Omental fat pad (tissue), 4 donors: ENCODE results near the gene PDILT. TPM values are rescaled to one million over a fixed set of nuclear protein-coding genes. Genes with fewer than 3 reads are reported as not detected.

Source experiments
- ATAC-seq: fragments of 150-250 bp; one replicate; pipeline ENCODE4 v1.9.1; 2016; ENCODE audit warnings: mild to moderate bottlenecking, moderate library complexity; ENCODE audit not compliant: low FRiP score
- DNase-seq: peaks from one replicate; pipeline ENCODE4 v3.0.0-alpha.2; 2019; ENCODE audit warnings: low spot score
- total RNA-seq, 4 donors: library from RNA; depleted of rRNA; stranded (reverse); fragments of >200 nt; gene quantifications; one replicate each; pipeline ENCODE4 v1.1.0, GENCODE V29; 2016
- TF ChIP-seq, protein P1 (sequence below), 3 donors: fragments of 450-650 bp; IDR thresholded peaks; one replicate each; pipeline ENCODE4 v1.5.1; 2016 to 2017; ENCODE audit warnings: antibody characterized with exemption in 3 of 3, mild to moderate bottlenecking in 3 of 3, moderate library complexity in 2 of 3

The PDILT gene
- total RNA-seq, 4 donors from 2014 or later, result not detected

DNA sequence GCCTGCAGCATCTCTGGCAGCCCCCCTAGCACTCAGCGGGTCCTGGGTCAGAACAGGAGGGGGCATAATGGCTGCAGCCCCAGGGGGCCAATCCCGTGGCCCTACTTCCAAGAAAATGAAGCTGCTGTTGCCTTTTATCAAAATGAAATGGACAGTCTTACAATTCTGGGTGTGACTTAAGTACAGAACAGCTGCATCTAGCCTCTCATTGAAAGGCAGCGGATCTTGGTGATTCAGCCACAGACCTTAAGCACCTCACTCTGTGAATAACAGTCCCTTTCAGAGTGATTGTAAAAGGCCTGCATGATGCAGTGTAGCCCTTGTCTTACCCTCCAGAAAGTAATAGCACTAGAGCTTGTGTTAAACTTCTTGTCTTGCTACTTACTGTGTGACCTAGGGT, 40.5 kb downstream of the PDILT start:
- TF ChIP-seq, protein P1, sequence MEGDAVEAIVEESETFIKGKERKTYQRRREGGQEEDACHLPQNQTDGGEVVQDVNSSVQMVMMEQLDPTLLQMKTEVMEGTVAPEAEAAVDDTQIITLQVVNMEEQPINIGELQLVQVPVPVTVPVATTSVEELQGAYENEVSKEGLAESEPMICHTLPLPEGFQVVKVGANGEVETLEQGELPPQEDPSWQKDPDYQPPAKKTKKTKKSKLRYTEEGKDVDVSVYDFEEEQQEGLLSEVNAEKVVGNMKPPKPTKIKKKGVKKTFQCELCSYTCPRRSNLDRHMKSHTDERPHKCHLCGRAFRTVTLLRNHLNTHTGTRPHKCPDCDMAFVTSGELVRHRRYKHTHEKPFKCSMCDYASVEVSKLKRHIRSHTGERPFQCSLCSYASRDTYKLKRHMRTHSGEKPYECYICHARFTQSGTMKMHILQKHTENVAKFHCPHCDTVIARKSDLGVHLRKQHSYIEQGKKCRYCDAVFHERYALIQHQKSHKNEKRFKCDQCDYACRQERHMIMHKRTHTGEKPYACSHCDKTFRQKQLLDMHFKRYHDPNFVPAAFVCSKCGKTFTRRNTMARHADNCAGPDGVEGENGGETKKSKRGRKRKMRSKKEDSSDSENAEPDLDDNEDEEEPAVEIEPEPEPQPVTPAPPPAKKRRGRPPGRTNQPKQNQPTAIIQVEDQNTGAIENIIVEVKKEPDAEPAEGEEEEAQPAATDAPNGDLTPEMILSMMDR (IDR thresholded peaks at IDR 0.05), result no peak
- ATAC-seq (no peak), DNase-seq (no peak)

GRCh38 chr16:20363191-20363590, 41.3 kb downstream of the PDILT start:
- ATAC-seq (no peak), DNase-seq (no peak)
- TF ChIP-seq, protein P1 (IDR thresholded peaks at IDR 0.05), result no peak

GRCh38 chr16:20359997-20360396, 44.5 kb downstream of the PDILT start:
- TF ChIP-seq, protein P1 (IDR thresholded peaks at IDR 0.05), result no peak
- no peak for ATAC-seq
- no peak for DNase-seq

DNA sequence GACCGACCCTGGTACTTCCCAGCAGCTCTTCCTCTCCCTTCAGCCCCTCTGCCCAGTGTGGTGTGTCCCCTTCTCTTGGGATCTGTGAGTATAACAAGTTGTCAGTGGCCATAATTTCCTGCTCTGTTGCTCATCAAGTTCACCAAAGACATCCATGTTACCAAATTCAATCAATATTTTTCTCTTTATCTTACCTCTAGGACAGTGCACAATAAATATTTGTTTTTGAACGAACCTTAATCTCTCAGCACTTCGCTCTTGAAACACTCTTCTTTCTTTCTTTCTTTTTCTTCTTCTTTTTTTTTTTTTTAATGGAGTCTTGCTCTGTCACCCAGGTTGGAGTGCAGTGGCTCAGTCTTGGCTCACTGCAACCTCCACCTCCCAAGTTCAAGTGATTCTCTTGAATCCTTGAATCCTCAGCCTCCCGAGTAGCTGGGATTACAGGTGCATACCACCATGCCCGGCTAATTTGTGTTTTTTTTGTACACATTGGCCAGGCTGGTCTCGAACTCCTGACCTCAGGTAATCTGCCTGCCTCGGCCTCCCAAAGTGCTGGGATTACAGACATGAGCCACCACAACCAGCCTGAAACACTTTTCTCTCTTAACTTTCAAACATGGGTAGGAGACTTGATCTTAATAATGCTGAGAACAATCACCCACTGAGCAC, 49.3 kb downstream of the PDILT start:
- TF ChIP-seq, protein P1 (IDR thresholded peaks at IDR 0.05), result no peak
- DNase-seq (no peak), ATAC-seq (no peak)

GRCh38 chr16:20353379-20353778, 51.2 kb downstream of the PDILT start:
- TF ChIP-seq, protein P1 (IDR thresholded peaks at IDR 0.05), result no peak
- no peak for ATAC-seq
- no peak for DNase-seq

GRCh38 chr16:20352615-20353014, 51.9 kb downstream of the PDILT start, which contains the start of gene UMOD:
TSS of gene UMOD (minus strand) at chr16:20352715. CDS start at chr16:20350737, 1,978 bp downstream.
- DNase-seq (no peak), ATAC-seq (no peak)
- TF ChIP-seq, protein P1 (IDR thresholded peaks at IDR 0.05), result no peak

DNA sequence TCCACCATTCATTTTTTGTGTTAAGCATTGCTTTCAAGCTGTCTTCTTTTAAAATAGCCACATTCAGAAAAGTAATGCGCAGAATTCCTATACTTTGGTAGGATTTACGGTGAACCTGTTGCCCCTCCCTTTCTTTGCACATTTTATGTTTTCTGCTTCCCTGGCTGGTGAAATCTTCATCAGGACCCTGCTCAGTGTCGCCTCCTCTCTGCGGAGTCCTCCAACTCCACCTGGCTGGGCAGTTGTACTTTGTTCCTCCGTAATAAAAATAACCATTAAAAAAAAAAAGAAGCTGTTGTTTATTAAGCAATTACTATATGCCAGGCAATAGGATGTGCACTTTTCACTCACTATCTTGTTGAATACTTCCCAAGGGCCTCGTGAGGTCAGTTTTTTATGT, 54.9 kb downstream of the PDILT start:
- ATAC-seq (no peak), DNase-seq (no peak)
- TF ChIP-seq, protein P1 (IDR thresholded peaks at IDR 0.05), result no peak
